Lung (tissue), 12 donors: ENCODE measurements around the gene RNU7-1. TPM values are rescaled to one million over a fixed set of nuclear protein-coding genes. Genes with fewer than 3 reads are reported as not detected.
A peak's percentile ranks its signal among the peaks of the same experiment; 100 is the strongest.

Experiments
- ATAC-seq: fragments of 200-7000 bp; cut with Tn5 transposase; one replicate; pipeline ENCODE4 v1.9.1; 2020; ENCODE audit warnings: moderate number of reproducible peaks; ENCODE audit not compliant: insufficient read depth, low FRiP score
- DNase-seq, 3 donors: peaks; one replicate each; pipeline ENCODE4 v3.0.0-alpha.2; 2013 to 2017
- H3K27ac ChIP-seq, 2 donors: one replicate each; pipeline ENCODE4 v1.5.1; 2013; ENCODE audit warnings: mild to moderate bottlenecking in 2 of 2, moderate library complexity in 2 of 2, control low read depth in 1 of 2, inconsistent platforms in 1 of 2, low read depth in 1 of 2, low read length in 1 of 2
- H3K27me3 ChIP-seq, 3 donors: one replicate each; pipeline ENCODE4 v1.5.1; 2013; ENCODE audit warnings: low read length in 2 of 3; ENCODE audit not compliant: control insufficient read depth in 3 of 3, insufficient read depth in 3 of 3
- H3K36me3 ChIP-seq, 4 donors: one replicate each; pipeline ENCODE4 v1.5.1; 2013; ENCODE audit warnings: low read length in 4 of 4, mild to moderate bottlenecking in 1 of 4, moderate library complexity in 1 of 4; ENCODE audit not compliant: control insufficient read depth in 4 of 4, insufficient read depth in 4 of 4
- H3K4me1 ChIP-seq, 5 donors: one replicate each; pipeline ENCODE4 v1.5.1; 2013; ENCODE audit warnings: low read length in 5 of 5, mild to moderate bottlenecking in 2 of 5, moderate library complexity in 1 of 5; ENCODE audit not compliant: control insufficient read depth in 5 of 5, insufficient read depth in 5 of 5
- H3K4me3 ChIP-seq: one replicate; pipeline ENCODE4 v1.5.1; 2013; ENCODE audit warnings: mild to moderate bottlenecking, control low read depth, moderate library complexity
- H3K9ac ChIP-seq, 2 donors: one replicate each; pipeline ENCODE4 v1.5.1; 2013; ENCODE audit warnings: low read length in 2 of 2, control low read depth in 1 of 2; ENCODE audit not compliant: insufficient read depth in 1 of 2
- H3K9me3 ChIP-seq, 4 donors: one replicate each; pipeline ENCODE4 v1.5.1; 2013; ENCODE audit warnings: low read length in 3 of 4, mild to moderate bottlenecking in 1 of 4, moderate library complexity in 1 of 4; ENCODE audit not compliant: control insufficient read depth in 4 of 4, insufficient read depth in 3 of 4
- WGBS, 2 donors: extraction: QIAGEN DNeasy Blood & Tissue Kit; methylation state at CpG; one replicate each; pipeline ENCODE4 v1.1.7; 2013; 5-methylcytosine and 5-hydroxymethylcytosine counted together
- polyA plus RNA-seq, 2 donors: library from polyadenylated mRNA; stranded (reverse); fragments of 200-250 nt; gene quantifications; one replicate each; pipeline ENCODE4 v1.2.1, GENCODE V29; 2013
- total RNA-seq, 2 donors: library from RNA; depleted of rRNA in 1 of 2; stranded (reverse); fragments of >200 nt in 1 of 2; gene quantifications; one replicate each; pipeline ENCODE4 v1.2.1, GENCODE V29; 2014 to 2021
- TF ChIP-seq, protein P1 (sequence below): IDR thresholded peaks from 2 replicates; pipeline ENCODE4 v1.5.1; 2012; ENCODE audit warnings: mild to moderate bottlenecking; ENCODE audit errors: control extremely low read depth, extremely low read depth
- donor health status: control.
- donor health status: control.
- donor health status: Bipolar disorder and iron deficiency.
- donor health status: healthy.
- donor health status: DM: yes; HTN: yes; CAD: no.

Gene RNU7-1
- total and polyA plus RNA-seq, 4 donors = not detected

GRCh38 chr12:6936194-6936635, 7.4 kb upstream of the RNU7-1 start:
- TF ChIP-seq, protein P1, sequence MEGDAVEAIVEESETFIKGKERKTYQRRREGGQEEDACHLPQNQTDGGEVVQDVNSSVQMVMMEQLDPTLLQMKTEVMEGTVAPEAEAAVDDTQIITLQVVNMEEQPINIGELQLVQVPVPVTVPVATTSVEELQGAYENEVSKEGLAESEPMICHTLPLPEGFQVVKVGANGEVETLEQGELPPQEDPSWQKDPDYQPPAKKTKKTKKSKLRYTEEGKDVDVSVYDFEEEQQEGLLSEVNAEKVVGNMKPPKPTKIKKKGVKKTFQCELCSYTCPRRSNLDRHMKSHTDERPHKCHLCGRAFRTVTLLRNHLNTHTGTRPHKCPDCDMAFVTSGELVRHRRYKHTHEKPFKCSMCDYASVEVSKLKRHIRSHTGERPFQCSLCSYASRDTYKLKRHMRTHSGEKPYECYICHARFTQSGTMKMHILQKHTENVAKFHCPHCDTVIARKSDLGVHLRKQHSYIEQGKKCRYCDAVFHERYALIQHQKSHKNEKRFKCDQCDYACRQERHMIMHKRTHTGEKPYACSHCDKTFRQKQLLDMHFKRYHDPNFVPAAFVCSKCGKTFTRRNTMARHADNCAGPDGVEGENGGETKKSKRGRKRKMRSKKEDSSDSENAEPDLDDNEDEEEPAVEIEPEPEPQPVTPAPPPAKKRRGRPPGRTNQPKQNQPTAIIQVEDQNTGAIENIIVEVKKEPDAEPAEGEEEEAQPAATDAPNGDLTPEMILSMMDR = no peak
- no peaks in the 10 kb centered on the region for H3K9me3 ChIP-seq
- ATAC-seq (no peak), DNase-seq (no peak)
- 53 to 81% methylated on average over 3 of the region's 3 CpGs for WGBS, 2 donors
- H3K27me3 ChIP-seq = no peaks in the 10 kb centered on the region
- no peak overlapping the region for H3K9ac ChIP-seq
- H3K4me1 ChIP-seq = peaks cover 3 to 29% (median 11%) of the 10 kb centered on the region in 5 donors
- H3K36me3 ChIP-seq = peaks cover 0 to 44% (median 34%) of the 10 kb centered on the region in 4 donors
- peak overlapping the region in 1 of 2 donors; percentile 26 for H3K27ac ChIP-seq
- H3K4me3 ChIP-seq = no peak overlapping the region

GRCh38 chr12:6936636-6937480, 6.8 kb upstream of the RNU7-1 start:
- DNase-seq = peak in 2 of 3 donors; percentile 50 to 62

GRCh38 chr12:6937481-6938352, 5.9 kb upstream of the RNU7-1 start:
- peak; percentile 93 for ATAC-seq
- WGBS, 2 donors = 1% methylated on average over 67 to 80 of the region's 80 CpGs
- no peaks in the 10 kb centered on the region for H3K27me3 ChIP-seq
- TF ChIP-seq, protein P1 = peak; percentile 90
- DNase-seq = peak; percentile 96 to 98 (median 97)
- H3K9ac ChIP-seq = peak overlapping the region; percentile 60 to 70
- peaks cover 3 to 29% (median 11%) of the 10 kb centered on the region in 5 donors for H3K4me1 ChIP-seq
- peaks cover 0 to 49% (median 40%) of the 10 kb centered on the region in 4 donors for H3K36me3 ChIP-seq
- H3K9me3 ChIP-seq = no peaks in the 10 kb centered on the region
- peak overlapping the region; percentile 50 for H3K4me3 ChIP-seq
- peak overlapping the region; percentile 83 to 85 for H3K27ac ChIP-seq

More at GRCh38 chr12:6936636-6937480, 6.8 kb upstream of the RNU7-1 start:
- Histone ChIP-seq H3K4me1 (peaks cover 3 to 29% (median 11%) of the 10 kb centered on the region in 5 donors), H3K9me3 (no peaks in the 10 kb centered on the region), H3K27ac (peak overlapping the region; percentile 83 to 85), H3K4me3 (no peak overlapping the region), H3K36me3 (peaks cover 0 to 49% (median 40%) of the 10 kb centered on the region in 4 donors), H3K27me3 (no peaks in the 10 kb centered on the region), H3K9ac (no peak overlapping the region)
- no peak for ATAC-seq
- WGBS, 2 donors = 13 to 31% methylated on average over 27 to 36 of the region's 36 CpGs
- TF ChIP-seq, protein P1 = no peak
